WTC11 (cell line): ENCODE data around the gene ZNF423. TPM values are rescaled to one million over a fixed set of nuclear protein-coding genes. Genes with fewer than 3 reads are reported as not detected.

Experiments
- ATAC-seq: fragments of 200-7000 bp; cut with Tn5 transposase; 2 replicates; pipeline ENCODE4 v1.10.0; 2021; ENCODE audit warnings: mild to moderate bottlenecking, moderate library complexity
- CTCF ChIA-PET: fragments of 300-600 bp; sonication (Branson Sonifier 250); formaldehyde crosslinking; loops from one replicate; lab custom pipeline; 2021; ENCODE audit warnings: antibody characterized with exemption; lab: Charles Lee
- POLR2A ChIA-PET: fragments of 350-600 bp; sonication (Branson Sonifier 250); formaldehyde crosslinking; loops from one replicate; lab custom pipeline; 2021; ENCODE audit warnings: antibody characterized with exemption; lab: Charles Lee
- DNase-seq: peaks from one replicate; pipeline ENCODE4 v3.0.0; 2021; ENCODE audit warnings: low spot score
- H3K27ac Mint-ChIP-seq: 2 replicates; pipeline ENCODE4 v1.8.0; 2021; ENCODE audit warnings: mixed read lengths
- H3K27me3 Mint-ChIP-seq: 2 replicates; pipeline ENCODE4 v1.8.0; 2021; ENCODE audit warnings: low read depth, mild to moderate bottlenecking, moderate library complexity, mixed read lengths
- H3K36me3 Mint-ChIP-seq: 2 replicates; pipeline ENCODE4 v1.8.0; 2021; ENCODE audit warnings: mixed read lengths
- H3K4me1 Mint-ChIP-seq: 2 replicates; pipeline ENCODE4 v1.8.0; 2022; ENCODE audit warnings: mixed read lengths
- H3K4me3 Mint-ChIP-seq: 2 replicates; pipeline ENCODE4 v1.8.0; 2021; ENCODE audit warnings: mild to moderate bottlenecking, moderate library complexity, mixed read lengths
- H3K9me3 Mint-ChIP-seq: 2 replicates; pipeline ENCODE4 v1.8.0; 2021; ENCODE audit warnings: mixed read lengths
- AFF4 ChIP-seq: sonication (generic); formaldehyde crosslinking; IDR thresholded peaks from 2 replicates; pipeline ENCODE4 v1.8.1; 2023; ENCODE audit warnings: mild to moderate bottlenecking, missing genetic modification reagents, borderline replicate concordance
- MLX ChIP-seq: sonication (generic); formaldehyde crosslinking; IDR thresholded peaks from 2 replicates; pipeline ENCODE4 v1.8.1; 2023; ENCODE audit warnings: mild to moderate bottlenecking, missing genetic modification reagents, moderate library complexity
- NFYB ChIP-seq: sonication (generic); formaldehyde crosslinking; conservative IDR thresholded peaks from 2 replicates; pipeline ENCODE4 v1.8.0; 2022; ENCODE audit warnings: low read depth, missing genetic modification reagents
- NR2C2 ChIP-seq: sonication (generic); formaldehyde crosslinking; IDR thresholded peaks from 2 replicates; pipeline ENCODE4 v1.8.0; 2022; ENCODE audit warnings: mild to moderate bottlenecking, missing genetic modification reagents
- PRRX2 ChIP-seq: fragments of 250-450 bp; sonication (Bioruptor Pico); IDR thresholded peaks from 2 replicates; pipeline ENCODE4 v1.8.0; 2021; ENCODE audit warnings: mild to moderate bottlenecking
- TCF7 ChIP-seq: sonication (generic); formaldehyde crosslinking; IDR thresholded peaks from 2 replicates; pipeline ENCODE4 v1.8.0; 2022; ENCODE audit warnings: mild to moderate bottlenecking, low read depth, missing genetic modification reagents, moderate library complexity
- ZNF423 ChIP-seq: fragments of 250-450 bp; sonication (Bioruptor Pico); IDR thresholded peaks from 2 replicates; pipeline ENCODE4 v2.1.2; 2022; ENCODE audit warnings: mild to moderate bottlenecking, moderate library complexity
- total RNA-seq: library from RNA; stranded (reverse); gene quantifications from 3 replicates; pipeline ENCODE4 v1.2.3, GENCODE V29; 2021
- TF ChIP-seq, protein P1 (sequence below): fragments of 250-450 bp; sonication (Bioruptor Pico); conservative IDR thresholded peaks from 2 replicates; pipeline ENCODE4 v1.9.0; 2021; ENCODE audit warnings: mild to moderate bottlenecking

ZNF423 gene
- total RNA-seq, 1 experiment from 2014 or later, result 38.8 TPM

DNA sequence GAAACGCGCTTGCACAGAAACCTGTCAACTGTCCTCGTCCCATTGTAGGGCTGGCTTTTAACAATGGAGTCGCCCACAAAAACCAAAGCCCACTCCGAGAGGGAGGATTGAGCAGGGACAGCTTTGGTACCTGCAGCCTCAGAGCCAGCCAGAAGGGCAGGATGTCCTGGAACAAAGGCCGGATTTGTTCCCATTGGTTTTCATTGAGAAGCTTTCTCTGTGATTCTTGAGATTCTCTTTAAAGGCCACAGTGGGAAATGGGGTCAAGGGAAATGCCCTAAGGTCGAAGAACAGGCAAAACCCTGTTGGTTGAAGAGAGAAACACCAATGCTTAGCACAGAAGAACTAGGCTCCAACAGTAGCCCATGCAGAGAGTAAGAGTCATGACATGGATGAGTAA is 416.9 kb downstream of the ZNF423 start:
- no peak overlapping the region for H3K4me3 Mint-ChIP-seq
- peaks cover 30% of the 10 kb centered on the region for H3K4me1 Mint-ChIP-seq
- no peak overlapping the region for H3K27ac Mint-ChIP-seq
- DNase-seq (no peak), ATAC-seq (no peak)
- H3K36me3 Mint-ChIP-seq, result no peaks in the 10 kb centered on the region
- no peaks in the 10 kb centered on the region for H3K27me3 Mint-ChIP-seq
- CTCF ChIA-PET, result interaction anchor here (0.9 to 3.2 kb wide), 4 partner anchors 12 to 53 kb away, joined by 3 to 9 read pairs (median 4); no protein-coding TSS in a partner anchor
- TF ChIP-seq, protein P1, sequence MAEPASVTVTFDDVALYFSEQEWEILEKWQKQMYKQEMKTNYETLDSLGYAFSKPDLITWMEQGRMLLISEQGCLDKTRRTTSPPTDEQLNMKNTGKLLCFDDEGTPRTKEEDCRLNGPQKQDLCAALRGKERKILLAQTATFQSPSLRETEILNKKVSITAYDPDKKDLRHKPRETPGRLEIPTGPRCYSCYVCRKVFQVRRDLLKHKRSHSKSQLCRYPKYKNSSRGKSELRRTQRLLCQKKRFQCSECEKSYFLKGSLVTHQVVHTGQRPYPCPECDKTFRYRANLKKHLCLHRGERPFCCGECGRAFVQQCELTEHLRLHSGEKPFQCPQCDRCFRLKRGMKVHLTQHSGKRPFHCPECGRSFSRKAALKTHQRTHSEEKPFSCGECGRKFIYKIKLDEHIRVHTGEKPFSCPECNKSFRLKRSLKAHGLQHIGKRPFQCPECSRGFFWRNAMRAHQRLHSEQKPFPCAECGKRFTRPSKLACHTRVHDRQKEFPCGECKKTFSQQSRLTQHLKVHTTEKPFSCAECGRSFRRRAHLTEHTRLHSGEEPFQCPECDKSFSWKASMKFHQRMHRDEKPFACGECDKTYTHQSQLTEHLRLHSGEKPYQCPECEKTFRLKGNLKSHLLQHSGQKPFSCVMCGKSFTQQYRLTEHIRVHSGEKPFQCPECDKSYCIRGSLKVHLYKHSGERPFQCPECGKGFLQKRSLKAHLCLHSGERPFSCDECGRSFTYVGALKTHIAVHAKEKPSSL, result no peak
- TF ChIP-seq TCF7 (CRISPR knock-in tag) (no peak), ZNF423 (CRISPR knock-in tag) (no peak), NR2C2 (CRISPR knock-in tag) (no peak), MLX (no peak), NFYB (CRISPR knock-in tag) (no peak), AFF4 (no peak), PRRX2 (no peak)
- H3K9me3 Mint-ChIP-seq, result no peaks in the 10 kb centered on the region
- POLR2A ChIA-PET, result no interaction called here

Other genes with a start within 250 kb of the ZNF423 start
- gene CNEP1R1, start 169.1 kb upstream of the ZNF423 start, total RNA-seq, result 13.2 to 13.8 TPM (median 13.7 TPM) in 3 replicates
- 27.8 to 28.1 TPM (median 28.0 TPM) in 3 replicates for gene HEATR3, start 209.9 kb upstream of the ZNF423 start, total RNA-seq